ENCODE data around the gene CAB39.

DNA sequence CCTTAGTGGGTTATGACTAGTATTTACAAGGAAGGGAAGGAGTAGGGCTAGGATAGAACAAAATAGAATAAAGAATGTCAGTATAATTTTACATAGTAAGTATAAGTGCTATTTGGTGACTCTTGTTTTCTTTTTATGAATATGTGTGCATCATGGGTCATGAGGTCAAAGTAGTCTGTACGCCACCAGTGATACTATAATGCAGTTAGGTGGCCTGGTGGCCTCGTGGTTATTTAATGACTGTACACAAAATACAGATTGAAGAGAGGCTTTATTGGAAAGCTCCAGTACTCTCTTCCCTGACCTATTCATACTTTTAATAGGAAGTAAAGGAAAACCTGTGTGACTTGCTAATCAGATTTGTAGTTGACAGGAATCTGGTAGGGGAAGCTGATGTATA, 27.3 kb downstream of the CAB39 start:
- TF ChIP-seq ZNF70 (CRISPR knock-in tag; IDR thresholded peaks at IDR 0.05): no peak
- TF ChIP-seq, protein P1, sequence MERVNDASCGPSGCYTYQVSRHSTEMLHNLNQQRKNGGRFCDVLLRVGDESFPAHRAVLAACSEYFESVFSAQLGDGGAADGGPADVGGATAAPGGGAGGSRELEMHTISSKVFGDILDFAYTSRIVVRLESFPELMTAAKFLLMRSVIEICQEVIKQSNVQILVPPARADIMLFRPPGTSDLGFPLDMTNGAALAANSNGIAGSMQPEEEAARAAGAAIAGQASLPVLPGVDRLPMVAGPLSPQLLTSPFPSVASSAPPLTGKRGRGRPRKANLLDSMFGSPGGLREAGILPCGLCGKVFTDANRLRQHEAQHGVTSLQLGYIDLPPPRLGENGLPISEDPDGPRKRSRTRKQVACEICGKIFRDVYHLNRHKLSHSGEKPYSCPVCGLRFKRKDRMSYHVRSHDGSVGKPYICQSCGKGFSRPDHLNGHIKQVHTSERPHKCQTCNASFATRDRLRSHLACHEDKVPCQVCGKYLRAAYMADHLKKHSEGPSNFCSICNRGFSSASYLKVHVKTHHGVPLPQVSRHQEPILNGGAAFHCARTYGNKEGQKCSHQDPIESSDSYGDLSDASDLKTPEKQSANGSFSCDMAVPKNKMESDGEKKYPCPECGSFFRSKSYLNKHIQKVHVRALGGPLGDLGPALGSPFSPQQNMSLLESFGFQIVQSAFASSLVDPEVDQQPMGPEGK (CRISPR knock-in tag; IDR thresholded peaks at IDR 0.05; ENCODE audit: borderline replicate concordance): no peak
- TF ChIP-seq TCF4 (CRISPR knock-in tag; IDR thresholded peaks at IDR 0.05; ENCODE audit: borderline replicate concordance): no peak
- no peak for TF ChIP-seq ARNTL (CRISPR knock-in tag; IDR thresholded peaks at IDR 0.05; ENCODE audit: borderline replicate concordance, low read depth)

All from SK-N-SH treated with all-trans-retinoic acid at 6 μM for 48 hours (cell line).